PC-9 (cell line): ENCODE data around the gene NXPH1.

Experiments used
- CTCF ChIP-seq: fragments of 200-600 bp; sonication (generic); conservative IDR thresholded peaks from 2 replicates; pipeline ENCODE4 v1.6.1; 2017; ENCODE audit warnings: mixed run types, antibody characterized with exemption, mild to moderate bottlenecking, moderate library complexity
- EZH2 ChIP-seq: fragments of 200-600 bp; sonication (generic); IDR thresholded peaks from 2 replicates; pipeline ENCODE4 v1.8.0; 2017; ENCODE audit warnings: antibody characterized with exemption, low read depth

GRCh38 chr7:8581842-8582241, 148.4 kb downstream of the NXPH1 start:
- TF ChIP-seq CTCF (no peak), EZH2 (no peak)
